Measurements from ENCODE around the gene VPS37B. TPM values are rescaled to one million over a fixed set of nuclear protein-coding genes. Genes with fewer than 3 reads are reported as not detected.

VPS37B gene
- polyA plus RNA-seq, 1 of the 3 experiments (the other 2 are of a cell fraction), result 41.1 TPM

- no peaks in the 10 kb centered on the region for H3K9me2 ChIP-seq
- H3K9ac ChIP-seq, result no peak overlapping the region
- H3K36me3 ChIP-seq (replicated peaks in 1 of 2; ENCODE audit: control insufficient read depth in 1 of 2, insufficient read depth in 2 of 2, low read length in 1 of 2), result no peaks in the 10 kb centered on the region
- no peaks in the 10 kb centered on the region for H3K79me2 ChIP-seq (ENCODE audit: insufficient read depth)
- peaks cover 9% of the 10 kb centered on the region for H3F3A ChIP-seq (replicated peaks; ENCODE audit: insufficient read depth)
- peak; percentile 90 for DNase-seq
- H3K4me1 ChIP-seq (ENCODE audit: control insufficient read depth in 1 of 2, insufficient read depth in 2 of 2, low read depth in 1 of 2, low read length in 1 of 2), result peaks cover 10 to 37% of the 10 kb centered on the region in 2 experiments; a peak in 2 of 4 replicates
- H4K20me1 ChIP-seq (ENCODE audit: insufficient read depth), result no peaks in the 10 kb centered on the region
- H3K27me3 ChIP-seq (ENCODE audit: insufficient read depth), result no peaks in the 10 kb centered on the region
- TF ChIP-seq PBX3 (IDR thresholded peaks at IDR 0.05), result no peak
- no peak for TF ChIP-seq JUND (IDR thresholded peaks at IDR 0.05)
- TF ChIP-seq RCOR1 (IDR thresholded peaks at IDR 0.05; ENCODE audit: low read length), result no peak
- no peak for TF ChIP-seq USF1 (IDR thresholded peaks at IDR 0.05; ENCODE audit: borderline replicate concordance, low read depth)
- no peak for TF ChIP-seq IRF3 (IDR thresholded peaks at IDR 0.05; ENCODE audit: low read depth, low read length)
- TF ChIP-seq MXI1 (IDR thresholded peaks at IDR 0.05; ENCODE audit: low read depth, low read length), result peak; percentile 72
- peak; percentile 52 for TF ChIP-seq CHD2 (IDR thresholded peaks at IDR 0.05; ENCODE audit: low read length, partially characterized antibody)
- no peaks in the 10 kb centered on the region for H3K9me3 ChIP-seq
- peak overlapping the region; percentile 58 for H3K27ac ChIP-seq (ENCODE audit: low read depth in 2 of 2, low read length in 1 of 2)
- no peak overlapping the region for H3K4me3 ChIP-seq (ENCODE audit: low read depth in 2 of 2, low read length in 1 of 2)
- H3K4me2 ChIP-seq, result peak overlapping the region; percentile 29; the same call in 1 of the 2 replicates
- POLR2A ChIA-PET, result interaction anchor here (0.8 to 1.6 kb wide), 2 partner anchors 12 to 19 kb away, joined by 3 to 7 read pairs; no protein-coding TSS in a partner anchor
- WGBS (ENCODE audit: low lambda C conversion rate), result 83% methylated on average over 14 of the region's 18 CpGs
- CTCF ChIA-PET, result interaction anchor here (0.7 to 5.2 kb wide), 5 partner anchors 10 to 100 kb away, joined by 3 to 37 read pairs (median 5); no protein-coding TSS in a partner anchor
- no peak overlapping the region for H2AFZ ChIP-seq (ENCODE audit: low read depth)
These were observed 43.3 kb downstream of the VPS37B start for GRCh38 chr12:122852336-122853275.

- Histone ChIP-seq H3K36me3 (replicated peaks in 1 of 2; ENCODE audit: control insufficient read depth in 1 of 2, insufficient read depth in 2 of 2, low read length in 1 of 2) (no peaks in the 10 kb centered on the region), H2AFZ (ENCODE audit: low read depth) (peak overlapping the region; percentile 17; the same call in 1 of the 2 replicates), H3K27me3 (ENCODE audit: insufficient read depth) (no peaks in the 10 kb centered on the region), H3K27ac (ENCODE audit: low read depth in 2 of 2, low read length in 1 of 2) (peak overlapping the region; percentile 58; a peak in 3 of 4 replicates), H3K9me2 (no peaks in the 10 kb centered on the region), H3F3A (replicated peaks; ENCODE audit: insufficient read depth) (peaks cover 9% of the 10 kb centered on the region), H3K4me1 (ENCODE audit: control insufficient read depth in 1 of 2, insufficient read depth in 2 of 2, low read depth in 1 of 2, low read length in 1 of 2) (peaks cover 10 to 30% of the 10 kb centered on the region in 2 experiments; a peak in 2 of 4 replicates), H4K20me1 (ENCODE audit: insufficient read depth) (no peaks in the 10 kb centered on the region), H3K4me3 (ENCODE audit: low read depth in 2 of 2, low read length in 1 of 2) (no peak overlapping the region), H3K4me2 (peak overlapping the region; percentile 29; the same call in 1 of the 2 replicates), H3K9me3 (no peaks in the 10 kb centered on the region), H3K79me2 (ENCODE audit: insufficient read depth) (no peaks in the 10 kb centered on the region), H3K9ac (no peak overlapping the region)
- TF ChIP-seq ZBTB33 (IDR thresholded peaks at IDR 0.05; ENCODE audit: borderline replicate concordance, low read depth), result no peak
- peak; percentile 51; the same call in 1 of the 2 replicates for TF ChIP-seq YY1 (IDR thresholded peaks at IDR 0.05; ENCODE audit: low read depth)
- no peak for TF ChIP-seq TEAD4 (IDR thresholded peaks at IDR 0.05; ENCODE audit: borderline replicate concordance, insufficient read depth)
- TF ChIP-seq TCF12 (IDR thresholded peaks at IDR 0.05), result peak; percentile 38; the same call in 1 of the 2 replicates
- no peak; the same call in 1 of the 2 replicates for TF ChIP-seq JUND (IDR thresholded peaks at IDR 0.05)
- no peak for TF ChIP-seq NRF1 (IDR thresholded peaks at IDR 0.05; ENCODE audit: low read depth, low read length)
- peak; percentile 47 for TF ChIP-seq PBX3 (IDR thresholded peaks at IDR 0.05)
- TF ChIP-seq GABPA (IDR thresholded peaks at IDR 0.05; ENCODE audit: low read depth), result 0 out of 2 replicates have a peak, but pooled peaks have one; percentile 32
- peak; percentile 56; the same call in 1 of the 2 replicates for TF ChIP-seq FOSL2 (IDR thresholded peaks at IDR 0.05; ENCODE audit: borderline replicate concordance, low read depth)
- 16% methylated on average over 5 of the region's 5 CpGs for WGBS (ENCODE audit: low lambda C conversion rate)
- DNase-seq, result peak; percentile 20
- CTCF ChIA-PET, result interaction anchor here (0.7 to 5.2 kb wide), 4 partner anchors 31 to 101 kb away, joined by 3 to 37 read pairs (median 3); no protein-coding TSS in a partner anchor
- POLR2A ChIA-PET, result no interaction called here
These were observed 44.1 kb downstream of the VPS37B start for GRCh38 chr12:122851820-122852219.

Measured in SK-N-SH (cell line).